Liver (tissue), 9 donors: ENCODE data around the gene DNAH17. TPM values are rescaled to one million over a fixed set of nuclear protein-coding genes. Genes with fewer than 3 reads are reported as not detected.

ENCODE experiments used
- DNase-seq: peaks from one replicate; pipeline ENCODE4 v3.0.0-alpha.2; 2017; ENCODE audit warnings: low spot score
- H3K27ac ChIP-seq, 2 donors: one replicate each; pipeline ENCODE4 v1.7.0; 2013; ENCODE audit warnings: inconsistent platforms in 2 of 2, low read length in 2 of 2, control low read depth in 1 of 2, low read depth in 1 of 2, mild to moderate bottlenecking in 1 of 2
- H3K27me3 ChIP-seq, 4 donors: one replicate each; pipeline versions ENCODE4 v1.6.1 to v1.7.0; 2013; ENCODE audit warnings: low read length in 3 of 4, inconsistent platforms in 1 of 4, mild to moderate bottlenecking in 1 of 4, moderate library complexity in 1 of 4; ENCODE audit not compliant: control insufficient read depth in 4 of 4, insufficient read depth in 4 of 4
- H3K36me3 ChIP-seq, 4 donors: one replicate each; pipeline versions ENCODE4 v1.6.1 to v1.7.0; 2013; ENCODE audit warnings: low read length in 3 of 4, mild to moderate bottlenecking in 3 of 4, low read depth in 1 of 4, moderate library complexity in 1 of 4; ENCODE audit not compliant: control insufficient read depth in 4 of 4, insufficient read depth in 3 of 4
- H3K4me1 ChIP-seq, 4 donors: one replicate each; pipeline versions ENCODE4 v1.6.1 to v1.7.0; 2013; ENCODE audit warnings: low read length in 3 of 4, mild to moderate bottlenecking in 3 of 4, moderate library complexity in 1 of 4; ENCODE audit not compliant: control insufficient read depth in 4 of 4, insufficient read depth in 4 of 4
- H3K4me3 ChIP-seq, 3 donors: one replicate each; pipeline versions ENCODE4 v1.6.1 to v1.7.0; 2013; ENCODE audit warnings: low read length in 3 of 3, control low read depth in 1 of 3, low read depth in 1 of 3, mild to moderate bottlenecking in 1 of 3
- H3K9ac ChIP-seq, 2 donors: one replicate each; pipeline ENCODE4 v1.7.0; 2013; ENCODE audit warnings: low read length in 2 of 2, mild to moderate bottlenecking in 2 of 2, moderate library complexity in 2 of 2, control low read depth in 1 of 2, low read depth in 1 of 2
- H3K9me3 ChIP-seq, 4 donors: one replicate each; pipeline versions ENCODE4 v1.6.1 to v1.7.0; 2013; ENCODE audit warnings: low read length in 3 of 4; ENCODE audit not compliant: control insufficient read depth in 4 of 4
- ATF3 ChIP-seq: IDR thresholded peaks from 2 replicates; pipeline ENCODE4 v1.6.1; 2016; ENCODE audit warnings: antibody characterized with exemption
- CTCF ChIP-seq: fragments of 150-350 bp; IDR thresholded peaks from 2 replicates; pipeline ENCODE4 v1.5.1; 2017; ENCODE audit warnings: improper control_type of control experiment, low read depth, low read length; ENCODE audit not compliant: missing input control
- EGR1 ChIP-seq, 2 donors: IDR thresholded peaks; 2 replicates each; pipeline ENCODE4 v1.6.1; 2016 to 2018; ENCODE audit warnings: antibody characterized with exemption in 2 of 2, low read depth in 2 of 2
- FOXA1 ChIP-seq: IDR thresholded peaks from 2 replicates; pipeline ENCODE4 v1.6.1; 2016; ENCODE audit warnings: antibody characterized with exemption
- FOXA2 ChIP-seq: IDR thresholded peaks from 2 replicates; pipeline ENCODE4 v1.6.1; 2016; ENCODE audit warnings: antibody characterized with exemption
- GABPA ChIP-seq, 2 donors: IDR thresholded peaks in 1 of 2; conservative IDR thresholded peaks in 1 of 2; 2 replicates each; pipeline ENCODE4 v1.6.1; 2016; ENCODE audit warnings: antibody characterized with exemption in 2 of 2, mild to moderate bottlenecking in 1 of 2, moderate library complexity in 1 of 2
- HNF4A ChIP-seq, 2 donors: conservative IDR thresholded peaks; 2 replicates each; pipeline ENCODE4 v1.6.1; 2016; ENCODE audit warnings: antibody characterized with exemption in 2 of 2, mild to moderate bottlenecking in 2 of 2
- HNF4G ChIP-seq: IDR thresholded peaks from 2 replicates; pipeline ENCODE4 v1.6.1; 2016; ENCODE audit warnings: antibody characterized with exemption
- JUND ChIP-seq, 2 donors: IDR thresholded peaks; 2 replicates each; pipeline ENCODE4 v1.6.1; 2016; ENCODE audit warnings: antibody characterized with exemption in 2 of 2
- MAX ChIP-seq: IDR thresholded peaks from 2 replicates; pipeline ENCODE4 v1.6.1; 2016; ENCODE audit warnings: antibody characterized with exemption
- NR2F2 ChIP-seq: IDR thresholded peaks from 2 replicates; pipeline ENCODE4 v1.6.1; 2016; ENCODE audit warnings: antibody characterized with exemption
- RAD21 ChIP-seq, 2 donors: IDR thresholded peaks; 2 replicates each; pipeline ENCODE4 v1.6.1; 2016; ENCODE audit warnings: antibody characterized with exemption in 2 of 2, mild to moderate bottlenecking in 2 of 2
- REST ChIP-seq: IDR thresholded peaks from 2 replicates; pipeline ENCODE4 v1.6.1; 2016; ENCODE audit warnings: antibody characterized with exemption, mild to moderate bottlenecking
- RXRA ChIP-seq, 2 donors: IDR thresholded peaks; 2 replicates each; pipeline ENCODE4 v1.6.1; 2017 to 2018; ENCODE audit warnings: antibody characterized with exemption in 2 of 2, mild to moderate bottlenecking in 1 of 2
- SP1 ChIP-seq: IDR thresholded peaks from 2 replicates; pipeline ENCODE4 v1.6.1; 2018; ENCODE audit warnings: antibody characterized with exemption, mild to moderate bottlenecking
- TAF1 ChIP-seq: conservative IDR thresholded peaks from 2 replicates; pipeline ENCODE4 v1.6.1; 2016; ENCODE audit warnings: antibody characterized with exemption, mild to moderate bottlenecking
- YY1 ChIP-seq: IDR thresholded peaks from 2 replicates; pipeline ENCODE4 v1.6.1; 2016; ENCODE audit warnings: antibody characterized with exemption, mild to moderate bottlenecking
- ZBTB33 ChIP-seq: IDR thresholded peaks from 2 replicates; pipeline ENCODE4 v1.6.1; 2016; ENCODE audit warnings: antibody characterized with exemption
- WGBS: extraction: QIAGEN DNeasy Blood & Tissue Kit; methylation state at CpG from one replicate; pipeline ENCODE4 v1.1.7; 2013; 5-methylcytosine and 5-hydroxymethylcytosine counted together
- polyA plus RNA-seq, 2 donors: library from polyadenylated mRNA; stranded (reverse) in 1 of 2; unstranded in 1 of 2; fragments of 200-250 nt in 1 of 2; fragments of >200 nt in 1 of 2; fragmentation: Nextera tagmentation in 1 of 2; extraction: Ambion mirVana in 1 of 2; gene quantifications; one replicate each; pipeline versions ENCODE4 v1.2.1 to v1.2.3, GENCODE V29; 2013 to 2015
- total RNA-seq, 2 donors: library from RNA; depleted of rRNA; stranded (reverse); fragments of >200 nt; gene quantifications; one replicate each; pipeline ENCODE4 v1.2.3, GENCODE V29; 2014
- donor health status: healthy.
- donor health status: healthy.
- donor health status: healthy.
- donor health status: healthy.
- donor health status: healthy.

Gene DNAH17
- total and polyA plus RNA-seq, 4 donors: 0.09 to 0.79 TPM; not detected in 2

GRCh38 chr17:78609191-78609641 is 32.0 kb upstream of the DNAH17 start:
- H3K27me3 ChIP-seq: no peaks in the 10 kb centered on the region
- H3K4me3 ChIP-seq: no peak overlapping the region
- no peak for TF ChIP-seq RAD21 (IDR thresholded peaks at IDR 0.05)
- TF ChIP-seq JUND (IDR thresholded peaks at IDR 0.05): no peak
- DNase-seq: no peak
- H3K4me1 ChIP-seq: no peaks in the 10 kb centered on the region
- no peaks in the 10 kb centered on the region for H3K9me3 ChIP-seq
- no peaks in the 10 kb centered on the region for H3K36me3 ChIP-seq
- no peak overlapping the region for H3K9ac ChIP-seq
- H3K27ac ChIP-seq: no peak overlapping the region
- 76% methylated on average over 8 of the region's 8 CpGs for WGBS

GRCh38 chr17:78608804-78609186 is 31.6 kb upstream of the DNAH17 start:
- H3K4me3 ChIP-seq: no peak overlapping the region
- TF ChIP-seq HNF4A (conservative IDR thresholded peaks at IDR 0.05) (no peak), RXRA (IDR thresholded peaks at IDR 0.05) (no peak), SP1 (no peak), ATF3 (no peak), YY1 (no peak), MAX (no peak), REST (no peak), ZBTB33 (no peak), CTCF (no peak), EGR1 (IDR thresholded peaks at IDR 0.05; ENCODE audit: low read depth in 2 of 2) (no peak), FOXA1 (no peak), FOXA2 (no peak), GABPA (IDR thresholded peaks at IDR 0.05 in 1 of 2, conservative IDR thresholded peaks at IDR 0.05 in 1 of 2) (no peak), RAD21 (IDR thresholded peaks at IDR 0.05) (no peak), HNF4G (no peak), JUND (IDR thresholded peaks at IDR 0.05) (no peak), TAF1 (no peak), NR2F2 (no peak)
- no peaks in the 10 kb centered on the region for H3K27me3 ChIP-seq
- 91% methylated on average over 8 of the region's 8 CpGs for WGBS
- no peaks in the 10 kb centered on the region for H3K9me3 ChIP-seq
- no peak overlapping the region for H3K9ac ChIP-seq
- no peaks in the 10 kb centered on the region for H3K4me1 ChIP-seq
- H3K36me3 ChIP-seq: no peaks in the 10 kb centered on the region
- no peak overlapping the region for H3K27ac ChIP-seq
- no peak for DNase-seq
